SU-DHL-6 (cell line): ENCODE results near the gene SLC38A1.

Source experiments
- H2AFZ ChIP-seq: fragments of 200-600 bp; sonication (generic); 2 replicates; pipeline ENCODE4 v1.6.1; 2014; ENCODE audit warnings: low read depth, mild to moderate bottlenecking, moderate library complexity, mixed read lengths, antibody characterized with exemption, low read length; ENCODE audit not compliant: severe bottlenecking
- H3F3A ChIP-seq: fragments of 200-600 bp; shearing (Covaris generic); 2 replicates; pipeline ENCODE4 v1.6.0; 2016; ENCODE audit warnings: antibody characterized with exemption, mild to moderate bottlenecking; ENCODE audit not compliant: insufficient read depth
- H3K27ac ChIP-seq: fragments of 200-600 bp; sonication (generic); 2 replicates; pipeline ENCODE4 v1.5.1; 2016; ENCODE audit warnings: low read depth, mild to moderate bottlenecking, low read length, moderate library complexity, mixed read lengths
- H3K27me3 ChIP-seq: fragments of 200-600 bp; sonication (generic), shearing (Covaris generic); 2 replicates; pipeline ENCODE4 v1.6.0; 2014; ENCODE audit warnings: mild to moderate bottlenecking, low read length
- H3K36me3 ChIP-seq: fragments of 200-600 bp; sonication (generic); 2 replicates; pipeline ENCODE4 v1.6.1; 2014; ENCODE audit warnings: mild to moderate bottlenecking, low read length, mixed read lengths
- H3K4me2 ChIP-seq: fragments of 300-600, 200-600 bp; shearing (Covaris generic), sonication (generic); 2 replicates; pipeline ENCODE4 v1.6.0; 2014; ENCODE audit warnings: low read length, low read depth, mild to moderate bottlenecking; ENCODE audit not compliant: poor library complexity, severe bottlenecking
- H3K4me3 ChIP-seq: fragments of 200-600 bp; sonication (generic); 2 replicates; pipeline ENCODE4 v1.5.1; 2014; ENCODE audit warnings: antibody characterized with exemption, low read length, mild to moderate bottlenecking, mixed read lengths; ENCODE audit not compliant: insufficient read depth, poor library complexity, severe bottlenecking
- H3K79me2 ChIP-seq: fragments of 200-600 bp; sonication (generic); 2 replicates; pipeline ENCODE4 v1.6.1; 2014; ENCODE audit warnings: mild to moderate bottlenecking, low read length, moderate library complexity; ENCODE audit not compliant: insufficient read depth
- H3K9ac ChIP-seq: fragments of 200-600 bp; sonication (generic); 2 replicates; pipeline ENCODE4 v1.7.0; 2014; ENCODE audit warnings: mild to moderate bottlenecking, low read length
- H3K9me2 ChIP-seq: fragments of 200-600 bp; sonication (generic); replicated peaks from 2 replicates; pipeline ENCODE4 v1.6.1; 2014; ENCODE audit warnings: low read length; ENCODE audit not compliant: insufficient read depth
- H3K9me3 ChIP-seq: fragments of 200-600 bp; sonication (generic); 2 replicates; pipeline ENCODE4 v1.6.1; 2014; ENCODE audit warnings: low read length, mixed read lengths; ENCODE audit not compliant: insufficient read depth
- H4K20me1 ChIP-seq: fragments of 200-600 bp; sonication (generic); 2 replicates; pipeline ENCODE4 v1.6.1; 2014; ENCODE audit warnings: low read depth, mild to moderate bottlenecking, antibody characterized with exemption, low read length, moderate library complexity, mixed read lengths
- EZH2phosphoT487 ChIP-seq: fragments of 200-600 bp; sonication (generic), shearing (Covaris generic); conservative IDR thresholded peaks from 2 replicates; pipeline ENCODE4 v1.6.1; 2018; ENCODE audit warnings: mild to moderate bottlenecking, antibody characterized with exemption, low read length, moderate library complexity, mixed read lengths
- TF ChIP-seq, protein P1 (sequence below): fragments of 200-600 bp; sonication (generic); IDR thresholded peaks from one replicate; pipeline ENCODE4 v1.5.1; 2017; ENCODE audit warnings: antibody characterized with exemption, mild to moderate bottlenecking, low read length, moderate library complexity; ENCODE audit not compliant: insufficient read depth, poor library complexity, severe bottlenecking

The SLC38A1 gene

DNA sequence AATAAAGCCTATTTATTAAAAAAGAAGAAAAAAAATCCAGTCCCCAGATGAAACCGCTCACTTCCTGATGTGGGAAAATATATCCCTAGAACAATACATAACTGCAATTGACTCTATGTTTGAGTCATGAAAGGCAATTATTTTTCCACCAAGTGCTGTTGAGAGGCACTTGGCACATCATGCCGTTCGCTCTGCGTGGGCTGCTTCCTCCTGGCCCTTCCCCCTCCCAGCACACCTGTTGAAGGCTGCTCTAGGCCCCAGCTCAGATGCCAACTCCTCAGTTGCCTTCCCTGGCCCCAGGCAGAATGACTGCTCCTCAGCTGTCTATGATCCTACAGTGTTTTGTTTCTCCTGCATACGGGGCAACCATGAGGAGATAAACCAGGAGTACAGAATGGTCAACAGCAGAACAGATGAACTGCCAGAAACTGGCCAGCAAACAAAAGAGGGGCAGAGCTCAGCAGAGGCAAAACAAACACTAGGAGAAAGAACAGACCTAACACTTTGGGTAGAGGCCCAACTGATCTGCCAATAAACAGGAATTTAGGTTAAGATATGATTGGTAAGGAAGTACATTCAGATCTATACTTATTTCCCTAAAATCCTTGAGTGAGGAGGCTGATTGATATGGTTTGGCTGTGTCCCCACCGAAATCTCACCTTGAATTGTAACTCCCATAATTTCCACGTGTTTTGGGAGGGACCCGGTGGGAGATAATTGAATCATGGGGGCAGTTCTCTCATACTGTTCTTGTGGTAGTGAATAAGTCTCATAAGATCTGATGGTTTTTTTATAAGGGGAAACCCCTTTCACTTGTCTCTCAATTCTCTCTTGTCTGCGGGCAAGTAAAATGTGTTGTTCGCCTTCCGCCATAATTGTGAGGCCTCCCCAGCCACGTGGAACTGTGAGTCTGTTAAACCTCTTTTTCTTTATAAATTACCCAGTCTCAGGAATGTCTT is 58.6 kb downstream of the SLC38A1 start:
- Histone ChIP-seq H3K4me3 (no peak overlapping the region), H4K20me1 (no peaks in the 10 kb centered on the region), H3F3A (peaks cover 16% of the 10 kb centered on the region; the same call in 1 of the 2 replicates), H3K36me3 (peaks cover 55% of the 10 kb centered on the region), H3K79me2 (peaks cover 35% of the 10 kb centered on the region), H3K4me2 (peak overlapping the region; percentile 47), H3K27me3 (no peaks in the 10 kb centered on the region), H3K27ac (peak overlapping the region; percentile 76), H3K9me2 (no peaks in the 10 kb centered on the region), H3K9ac (peak overlapping the region; percentile 4; the same call in 1 of the 2 replicates), H2AFZ (no peak overlapping the region), H3K9me3 (no peaks in the 10 kb centered on the region)
- no peak for TF ChIP-seq EZH2phosphoT487
- TF ChIP-seq, protein P1, sequence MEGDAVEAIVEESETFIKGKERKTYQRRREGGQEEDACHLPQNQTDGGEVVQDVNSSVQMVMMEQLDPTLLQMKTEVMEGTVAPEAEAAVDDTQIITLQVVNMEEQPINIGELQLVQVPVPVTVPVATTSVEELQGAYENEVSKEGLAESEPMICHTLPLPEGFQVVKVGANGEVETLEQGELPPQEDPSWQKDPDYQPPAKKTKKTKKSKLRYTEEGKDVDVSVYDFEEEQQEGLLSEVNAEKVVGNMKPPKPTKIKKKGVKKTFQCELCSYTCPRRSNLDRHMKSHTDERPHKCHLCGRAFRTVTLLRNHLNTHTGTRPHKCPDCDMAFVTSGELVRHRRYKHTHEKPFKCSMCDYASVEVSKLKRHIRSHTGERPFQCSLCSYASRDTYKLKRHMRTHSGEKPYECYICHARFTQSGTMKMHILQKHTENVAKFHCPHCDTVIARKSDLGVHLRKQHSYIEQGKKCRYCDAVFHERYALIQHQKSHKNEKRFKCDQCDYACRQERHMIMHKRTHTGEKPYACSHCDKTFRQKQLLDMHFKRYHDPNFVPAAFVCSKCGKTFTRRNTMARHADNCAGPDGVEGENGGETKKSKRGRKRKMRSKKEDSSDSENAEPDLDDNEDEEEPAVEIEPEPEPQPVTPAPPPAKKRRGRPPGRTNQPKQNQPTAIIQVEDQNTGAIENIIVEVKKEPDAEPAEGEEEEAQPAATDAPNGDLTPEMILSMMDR = no peak

DNA sequence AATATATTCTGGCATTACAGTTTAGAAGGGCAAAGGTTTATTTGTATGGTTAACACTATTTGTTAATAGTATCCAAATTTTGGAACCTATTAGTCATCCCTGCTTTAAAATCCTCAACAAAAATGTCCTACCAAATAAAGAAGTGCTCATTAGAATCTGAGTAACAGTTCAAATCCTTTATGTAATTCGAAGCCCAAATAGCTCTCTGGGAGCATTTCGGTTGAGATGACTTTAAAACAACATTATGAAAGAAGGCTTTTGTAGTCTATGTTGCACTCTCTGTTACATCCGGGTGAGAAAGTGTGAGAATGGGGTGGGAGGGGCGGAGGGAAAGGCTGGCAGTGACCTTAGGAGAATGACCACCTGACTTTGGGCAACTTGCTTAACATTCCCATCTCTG is 59.7 kb downstream of the SLC38A1 start:
- Histone ChIP-seq H3K79me2 (peaks cover 32% of the 10 kb centered on the region), H3K9ac (peak overlapping the region; percentile 4; the same call in 1 of the 2 replicates), H3K36me3 (peaks cover 64% of the 10 kb centered on the region), H3K27ac (peak overlapping the region; percentile 76), H4K20me1 (no peaks in the 10 kb centered on the region), H3K9me3 (no peaks in the 10 kb centered on the region), H3K27me3 (no peaks in the 10 kb centered on the region), H2AFZ (no peak overlapping the region), H3K4me2 (peak overlapping the region; percentile 47), H3K9me2 (no peaks in the 10 kb centered on the region), H3K4me3 (no peak overlapping the region), H3F3A (peaks cover 16% of the 10 kb centered on the region; the same call in 1 of the 2 replicates)
- no peak for TF ChIP-seq EZH2phosphoT487
- TF ChIP-seq, protein P1 = no peak

DNA sequence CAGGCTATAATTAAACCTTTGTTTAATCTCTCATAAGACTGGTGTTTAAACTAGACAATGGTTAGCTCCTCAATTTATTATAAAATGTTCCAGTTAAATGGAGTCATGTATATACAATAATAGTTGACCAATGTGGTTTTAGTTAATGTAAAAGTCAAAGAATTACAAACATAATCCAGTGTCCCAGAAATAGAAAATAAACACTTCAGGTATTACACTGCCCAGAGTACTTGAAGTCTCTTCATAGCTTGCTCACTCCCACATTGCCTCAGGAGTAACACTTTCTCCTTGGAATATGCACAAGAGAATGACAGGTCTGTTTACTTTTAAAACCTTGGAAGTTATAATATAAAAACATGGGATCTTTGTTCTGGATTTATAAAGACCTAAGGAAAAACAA is 60.5 kb downstream of the SLC38A1 start:
- H3K79me2 ChIP-seq = peaks cover 27% of the 10 kb centered on the region
- peaks cover 16% of the 10 kb centered on the region; the same call in 1 of the 2 replicates for H3F3A ChIP-seq
- peak overlapping the region; percentile 7; the same call in 1 of the 2 replicates for H3K9ac ChIP-seq
- H2AFZ ChIP-seq = no peak overlapping the region
- TF ChIP-seq, protein P1 = no peak
- TF ChIP-seq EZH2phosphoT487 = no peak
- peaks cover 64% of the 10 kb centered on the region for H3K36me3 ChIP-seq
- no peaks in the 10 kb centered on the region for H3K9me3 ChIP-seq
- H3K4me2 ChIP-seq = peak overlapping the region; percentile 47
- no peaks in the 10 kb centered on the region for H3K27me3 ChIP-seq
- H3K4me3 ChIP-seq = no peak overlapping the region
- no peaks in the 10 kb centered on the region for H3K9me2 ChIP-seq
- H4K20me1 ChIP-seq = no peaks in the 10 kb centered on the region
- H3K27ac ChIP-seq = peak overlapping the region; percentile 76
